ENCODE data around the gene MAP2K5. TPM values are rescaled to one million over a fixed set of nuclear protein-coding genes. Genes with fewer than 3 reads are reported as not detected.

Gene MAP2K5
- total RNA-seq, 1 experiment from 2014 or later: 13.6 TPM

- H3K4me1 Mint-ChIP-seq: peaks cover 41% of the 10 kb centered on the region
- ATAC-seq (no peak), DNase-seq (ENCODE audit: low spot score) (no peak)
- H3K4me3 Mint-ChIP-seq: no peak overlapping the region
- no peak for TF ChIP-seq ZNF532 (CRISPR knock-in tag; IDR thresholded peaks at IDR 0.05; ENCODE audit: borderline replicate concordance)
- TF ChIP-seq OVOL2 (CRISPR knock-in tag; IDR thresholded peaks at IDR 0.05; ENCODE audit: borderline replicate concordance): no peak
- no peak for TF ChIP-seq E2F1 (CRISPR knock-in tag; IDR thresholded peaks at IDR 0.05)
- no peak for TF ChIP-seq TP53 (CRISPR knock-in tag; IDR thresholded peaks at IDR 0.05)
- no peak for TF ChIP-seq ESRRA (CRISPR knock-in tag; IDR thresholded peaks at IDR 0.05; ENCODE audit: borderline replicate concordance)
- no peak for TF ChIP-seq NFE2L1 (CRISPR knock-in tag; IDR thresholded peaks at IDR 0.05)
- no peak for TF ChIP-seq NR1H2 (CRISPR knock-in tag; IDR thresholded peaks at IDR 0.05)
- no peak for TF ChIP-seq KAT7 (CRISPR knock-in tag; IDR thresholded peaks at IDR 0.05; ENCODE audit: borderline replicate concordance)
- TF ChIP-seq ZNF317 (CRISPR knock-in tag; IDR thresholded peaks at IDR 0.05; ENCODE audit: borderline replicate concordance, low read depth): no peak
- no peak for TF ChIP-seq ZBTB43 (CRISPR knock-in tag; IDR thresholded peaks at IDR 0.05)
- TF ChIP-seq CREB1 (CRISPR knock-in tag; IDR thresholded peaks at IDR 0.05): no peak
- TF ChIP-seq IRF2 (CRISPR knock-in tag; IDR thresholded peaks at IDR 0.05; ENCODE audit: borderline replicate concordance, low read depth): no peak
- no peak for TF ChIP-seq ARID4B (CRISPR knock-in tag; IDR thresholded peaks at IDR 0.05; ENCODE audit: borderline replicate concordance)
- no peak for TF ChIP-seq CDX4 (CRISPR knock-in tag; IDR thresholded peaks at IDR 0.05; ENCODE audit: borderline replicate concordance)
- no peak for TF ChIP-seq PRRX2 (CRISPR knock-in tag; IDR thresholded peaks at IDR 0.05)
- no peaks in the 10 kb centered on the region for H3K9me3 Mint-ChIP-seq
- ChIA-PET POLR2A (no interaction called here), CTCF (interaction anchor here (0.6 to 2.7 kb wide), 14 partner anchors 9 to 497 kb away, joined by 3 to 16 read pairs (median 6); partner anchors contain the start of gene C15orf61)
- peaks cover 97% of the 10 kb centered on the region for H3K27me3 Mint-ChIP-seq (ENCODE audit: low read depth)
- no peaks in the 10 kb centered on the region; the same call in 1 of the 2 replicates for H3K36me3 Mint-ChIP-seq
- no peak overlapping the region for H3K27ac Mint-ChIP-seq
Measured at GRCh38 chr15:67831363-67831762, 288.9 kb downstream of the MAP2K5 start.

Data from WTC11 (cell line).